ENCODE data around the gene AGAP5.
"Not testable (repeated sequence)": the region's sequence is repeated elsewhere in the genome, so short reads cannot be mapped to it uniquely, and the experiment has no call there.

- not testable (repeated sequence) for TF ChIP-seq CTCF, POLR2A (IDR thresholded peaks at IDR 0.05)
Observed at GRCh38 chr10:73698819-73699218, 910 bp upstream of the AGAP5 start.
